Measurements from ENCODE around the gene SUFU. TPM values are rescaled to one million over a fixed set of nuclear protein-coding genes. Genes with fewer than 3 reads are reported as not detected.
"Not testable (repeated sequence)": the region's sequence is repeated elsewhere in the genome, so short reads cannot be mapped to it uniquely, and the experiment has no call there.

The SUFU gene
- total RNA-seq = 7.4 TPM

DNA sequence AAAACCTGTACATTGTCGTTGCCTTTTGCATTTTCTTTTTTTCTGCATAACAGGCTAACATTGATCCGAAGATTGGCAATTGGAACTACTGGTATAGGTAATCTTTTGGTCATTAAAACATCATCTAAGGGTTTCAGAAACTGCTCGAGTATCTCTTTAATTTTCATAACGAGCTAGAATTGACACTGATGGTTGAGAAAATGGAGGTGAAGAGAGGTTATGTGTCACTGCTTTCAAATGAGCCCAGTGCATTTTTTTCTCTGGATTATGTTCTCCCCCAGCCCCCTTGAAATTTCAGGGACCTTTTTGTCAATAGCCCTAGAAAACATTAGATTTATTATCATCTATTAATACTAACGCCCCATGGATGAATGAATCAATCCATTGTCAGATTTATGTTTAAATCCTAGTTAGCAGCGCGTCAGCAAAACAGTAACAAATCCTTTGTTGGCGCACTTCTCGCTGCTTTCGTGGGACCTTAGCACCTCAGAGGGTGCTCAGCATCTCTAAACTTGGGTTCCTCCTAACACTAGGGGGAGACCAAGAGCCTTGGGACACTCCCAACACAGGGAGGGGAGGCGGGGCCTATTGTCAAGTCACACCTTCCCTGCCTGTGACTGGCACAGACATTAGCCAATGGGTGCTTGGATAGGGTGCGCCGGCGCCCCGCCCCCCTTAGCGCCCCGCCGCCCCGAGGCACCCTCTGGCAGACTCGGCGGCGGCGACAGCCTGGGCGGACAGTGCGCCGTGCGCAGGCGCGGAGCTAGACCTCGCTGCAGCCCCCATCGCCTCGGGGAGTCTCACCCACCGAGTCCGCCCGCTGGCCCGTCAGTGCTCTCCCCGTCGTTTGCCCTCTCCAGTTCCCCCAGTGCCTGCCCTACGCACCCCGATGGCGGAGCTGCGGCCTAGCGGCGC is at the start of gene SUFU:
Gene SUFU (plus strand): TSS at position 709 of the 915 bp plus-strand sequence. CDS start 181 bp downstream, at position 890.
- peak; percentile 98 for DNase-seq

DNA sequence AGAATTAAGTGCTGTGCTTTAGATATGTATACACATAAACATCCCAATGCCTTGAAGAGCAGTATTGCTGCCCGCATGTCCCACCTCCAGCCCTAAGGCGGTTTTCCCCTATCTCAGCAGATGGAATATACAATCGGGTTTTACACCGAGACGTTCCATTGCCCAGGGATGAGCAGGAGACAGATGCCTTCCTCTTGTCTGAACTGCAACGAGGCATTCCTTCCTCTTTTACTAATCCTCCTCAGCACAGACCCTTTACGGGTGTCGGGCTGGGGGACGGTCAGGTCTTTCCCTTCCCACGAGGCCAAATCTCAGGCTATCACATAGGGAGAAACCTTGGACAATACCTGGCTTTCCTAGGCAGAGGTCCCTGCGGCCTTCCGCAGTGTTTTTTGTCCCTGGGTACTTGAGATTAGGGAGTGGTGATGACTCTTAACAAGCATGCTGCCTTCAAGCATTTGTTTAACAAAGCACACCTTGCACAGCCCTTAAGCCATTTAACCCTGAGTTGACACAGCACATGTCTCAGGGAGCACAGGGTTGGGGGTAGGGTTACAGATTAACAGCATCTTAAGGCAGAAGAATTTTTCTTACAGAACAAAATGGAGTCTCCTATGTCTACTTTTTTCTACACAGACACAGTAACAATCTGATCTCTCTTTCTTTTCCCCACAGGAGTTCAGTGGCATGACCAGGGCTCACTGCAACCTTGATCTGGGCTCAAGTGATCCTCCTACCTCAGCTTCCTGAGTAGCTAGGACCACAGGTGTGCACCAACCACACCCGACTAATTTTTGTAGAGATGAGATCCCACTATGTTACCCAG is 48.9 kb upstream of the SUFU start:
- DNase-seq = not testable (repeated sequence)

DNA sequence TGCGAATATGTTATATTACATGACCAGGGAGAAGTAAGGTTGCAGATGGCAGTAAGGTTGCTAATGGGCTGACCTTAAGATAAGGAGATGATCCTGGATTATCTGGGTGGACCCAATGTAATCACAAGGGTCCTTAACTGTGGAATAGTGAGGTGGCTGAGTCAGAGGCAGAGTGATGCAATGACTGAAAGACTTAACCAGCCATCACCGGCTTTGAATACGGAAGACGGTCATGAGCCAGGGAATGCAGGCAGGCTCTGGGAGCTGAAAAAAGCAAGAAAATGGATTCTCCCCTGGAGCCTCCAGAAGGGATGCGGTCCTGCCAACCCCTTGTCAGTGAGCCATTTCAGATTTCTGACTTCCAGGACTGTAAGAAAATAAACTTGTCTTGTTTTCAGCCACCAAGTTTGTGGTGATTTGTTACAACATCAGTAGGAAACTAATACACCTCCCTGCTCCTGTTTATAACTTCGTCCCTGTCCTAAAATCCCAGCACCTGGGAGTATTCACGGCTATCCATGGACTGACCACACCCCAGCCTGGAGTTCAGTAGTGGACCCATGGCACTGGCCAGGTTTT is 47.8 kb upstream of the SUFU start:
- DNase-seq = no peak

DNA sequence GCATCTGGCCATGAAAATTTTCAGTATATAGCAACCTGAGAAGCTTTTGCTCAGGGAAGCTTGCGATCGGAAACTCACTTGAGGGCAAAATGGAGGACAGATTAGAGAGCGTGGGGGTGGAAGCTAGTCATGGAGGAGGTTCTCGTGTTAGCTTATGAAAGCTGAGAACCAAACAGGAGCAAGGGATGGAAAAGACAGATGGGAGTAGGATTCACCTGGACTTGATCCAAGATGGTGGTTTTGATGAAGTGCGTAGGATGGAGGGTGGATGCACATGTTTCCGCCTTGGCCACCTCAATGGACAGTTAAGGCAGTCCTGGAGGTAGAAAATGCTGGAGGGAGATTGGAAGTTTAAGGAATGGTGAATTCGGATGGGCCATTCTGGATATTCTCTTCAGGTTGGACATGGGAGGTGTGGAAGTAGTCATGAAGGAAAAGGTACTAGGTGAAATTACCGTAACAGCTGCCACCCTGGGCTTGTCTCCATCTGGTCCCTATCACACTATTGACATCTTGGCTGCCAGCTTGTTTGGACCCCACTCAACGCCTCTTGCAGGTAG is 46.1 kb upstream of the SUFU start:
- DNase-seq = no peak

DNA sequence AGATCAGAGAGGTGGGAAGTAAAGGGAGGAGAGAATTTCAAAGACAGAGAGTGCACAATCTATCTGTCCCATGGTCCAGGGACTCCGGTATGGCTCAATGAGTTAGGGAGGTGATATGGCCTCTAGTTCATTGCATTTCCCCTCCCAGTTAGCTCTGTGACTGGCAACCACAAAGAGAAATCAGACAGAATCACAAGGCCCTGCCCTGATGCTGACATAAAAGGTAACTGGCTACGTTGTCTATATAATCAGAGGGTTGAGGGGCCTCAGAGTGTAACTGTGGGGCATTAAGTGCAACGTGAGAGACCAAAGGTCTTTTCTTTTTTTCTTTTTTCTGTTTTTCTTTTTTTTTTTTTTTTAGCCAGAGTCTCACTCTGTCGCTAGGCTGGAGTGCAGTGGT is 45.1 kb upstream of the SUFU start:
- no peak for DNase-seq

DNA sequence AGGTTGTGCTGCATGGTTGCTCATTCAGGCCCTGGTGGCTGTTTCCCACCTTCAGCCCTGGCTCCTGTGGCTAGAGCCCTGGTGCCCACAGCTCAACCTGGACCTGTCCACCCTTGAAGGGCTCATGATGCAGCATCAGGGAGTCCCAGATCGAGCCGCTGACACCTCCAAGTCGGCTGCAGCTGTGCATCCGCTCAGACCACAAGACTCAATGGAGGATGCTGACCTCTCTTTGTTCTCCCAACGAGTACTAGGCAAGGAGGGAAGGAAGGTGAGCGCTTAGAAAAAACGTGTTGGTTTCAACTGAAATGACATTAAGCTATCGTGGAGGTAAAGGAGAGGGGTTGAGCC is 43.0 kb upstream of the SUFU start:
- no peak for DNase-seq

DNA sequence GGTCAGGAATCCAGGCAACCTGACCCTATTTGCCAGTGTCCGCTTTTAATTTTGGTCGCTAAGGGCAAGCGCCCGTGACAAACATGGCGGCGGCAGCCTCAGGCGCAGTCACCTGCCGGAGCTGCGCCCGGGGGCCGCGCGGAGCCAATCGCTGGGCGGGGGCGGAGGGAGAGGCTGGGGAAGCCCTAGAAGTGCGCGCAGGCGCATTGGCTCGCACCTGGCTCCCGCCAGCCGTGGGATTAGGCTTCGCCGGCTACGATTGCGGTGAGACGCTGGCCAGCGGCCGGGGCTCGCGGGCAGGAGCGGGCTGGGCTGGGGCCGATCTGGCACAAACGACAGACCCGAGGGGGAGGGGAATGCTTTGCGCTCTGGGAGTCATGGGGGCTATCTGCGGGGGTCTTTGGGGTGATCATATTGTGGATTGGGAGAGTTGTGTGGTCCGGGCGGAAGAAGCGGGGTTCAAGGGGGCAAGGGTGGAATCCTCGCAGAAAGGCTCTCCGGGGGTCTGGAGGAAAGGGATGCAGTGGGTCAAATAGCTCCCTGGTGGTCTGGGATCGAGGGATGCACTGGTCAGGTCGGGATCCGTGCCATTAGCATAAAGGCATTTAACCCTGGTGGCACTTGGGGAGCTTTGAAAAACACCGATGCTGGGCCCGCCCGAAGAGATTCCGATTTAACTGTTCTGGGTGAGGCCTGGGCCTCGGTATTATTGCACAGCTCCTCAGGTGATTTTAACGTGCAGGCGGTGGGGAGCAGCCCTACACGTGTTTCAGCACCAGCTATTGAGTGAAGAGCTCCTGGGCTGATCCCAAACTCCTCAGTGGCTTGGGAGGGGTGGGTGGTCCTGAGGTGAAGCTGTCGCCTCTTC is 42.4 kb upstream of the SUFU start:
- peak; percentile 30 for DNase-seq

DNA sequence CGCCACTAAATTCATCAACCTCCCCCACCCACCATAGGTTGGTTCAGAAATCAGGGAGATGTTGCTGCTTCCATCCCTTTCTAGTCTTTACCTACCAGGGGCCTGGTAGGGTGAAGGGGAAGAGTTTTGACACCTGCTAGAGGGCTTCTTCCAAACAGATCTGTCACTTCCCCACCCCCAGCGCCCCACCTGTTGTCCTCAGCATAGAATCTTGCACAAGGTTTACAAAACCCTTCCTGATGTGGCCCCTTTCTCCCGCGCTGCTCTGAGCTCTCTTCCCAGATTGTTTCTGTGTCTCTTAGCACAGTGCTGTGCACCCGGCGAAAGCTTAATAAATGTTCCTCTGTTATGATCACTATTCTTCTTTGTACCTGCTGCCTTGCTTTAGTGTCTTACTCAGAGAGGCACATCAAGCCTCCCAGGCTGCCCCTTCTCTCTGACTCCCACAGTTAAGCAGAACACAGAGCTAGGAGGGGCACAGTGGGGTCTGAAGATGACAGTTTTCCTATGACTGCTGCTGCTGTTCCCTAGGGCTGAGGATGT is 41.2 kb upstream of the SUFU start:
- no peak for DNase-seq

DNA sequence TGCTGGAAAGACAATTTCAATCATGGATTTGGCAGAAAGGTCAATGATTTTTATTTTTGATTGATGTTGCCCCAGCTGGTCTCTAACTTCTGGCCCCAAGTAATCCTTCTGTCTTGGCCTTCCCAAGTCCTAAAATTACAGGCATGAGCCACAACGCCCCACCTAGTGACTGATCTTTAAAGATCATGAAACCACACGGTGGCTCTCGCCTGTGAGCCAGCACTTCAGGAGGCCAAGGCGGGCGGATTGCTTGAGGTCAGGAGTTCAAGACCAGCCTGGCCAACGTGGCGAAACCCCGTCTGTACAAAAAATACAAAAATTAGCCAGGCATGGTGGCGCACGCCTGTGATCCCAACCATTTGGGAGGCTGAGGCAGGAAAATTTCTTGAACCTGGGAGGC is 39.8 kb upstream of the SUFU start:
- DNase-seq = no peak

DNA sequence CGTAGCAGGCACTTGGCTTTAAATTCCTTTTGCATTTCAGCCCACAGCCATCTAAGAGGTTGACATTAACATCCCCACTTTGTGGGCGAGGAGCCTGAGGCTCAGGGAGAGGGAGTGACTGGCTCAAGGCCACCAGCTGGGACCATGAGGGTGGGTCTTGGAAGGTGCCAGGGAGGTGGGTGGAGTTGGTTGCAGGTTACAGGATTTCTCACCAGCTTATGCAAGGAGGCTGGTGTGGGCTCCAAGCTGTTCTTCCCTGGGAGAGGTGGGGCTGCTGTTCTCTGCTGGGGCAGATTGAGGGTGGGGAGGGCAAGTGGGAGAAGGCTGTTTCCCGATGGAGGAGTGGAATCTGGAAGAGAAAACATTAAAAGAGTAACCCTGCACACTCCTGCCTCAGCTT is 38.3 kb upstream of the SUFU start:
- no peak for DNase-seq

DNA sequence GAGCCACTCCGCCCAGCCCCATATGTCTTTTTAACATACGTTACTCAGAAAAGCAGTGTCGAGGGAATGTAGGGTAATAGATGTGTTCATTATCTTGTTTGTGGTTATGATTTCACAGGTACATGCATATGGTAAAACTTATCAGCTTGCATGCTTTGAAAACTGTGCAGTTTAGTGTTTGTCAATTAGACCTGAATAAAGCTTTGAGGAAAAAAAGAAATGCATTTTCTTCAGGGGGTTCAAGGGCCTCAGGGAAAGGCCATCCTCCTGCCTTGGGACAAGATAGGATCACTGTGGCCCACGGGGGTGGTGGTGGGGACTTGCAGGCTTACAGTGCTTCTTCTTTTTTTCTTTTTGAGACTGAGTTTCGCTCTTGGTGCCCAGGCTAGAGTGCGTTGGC is 36.5 kb upstream of the SUFU start:
- DNase-seq = no peak

DNA sequence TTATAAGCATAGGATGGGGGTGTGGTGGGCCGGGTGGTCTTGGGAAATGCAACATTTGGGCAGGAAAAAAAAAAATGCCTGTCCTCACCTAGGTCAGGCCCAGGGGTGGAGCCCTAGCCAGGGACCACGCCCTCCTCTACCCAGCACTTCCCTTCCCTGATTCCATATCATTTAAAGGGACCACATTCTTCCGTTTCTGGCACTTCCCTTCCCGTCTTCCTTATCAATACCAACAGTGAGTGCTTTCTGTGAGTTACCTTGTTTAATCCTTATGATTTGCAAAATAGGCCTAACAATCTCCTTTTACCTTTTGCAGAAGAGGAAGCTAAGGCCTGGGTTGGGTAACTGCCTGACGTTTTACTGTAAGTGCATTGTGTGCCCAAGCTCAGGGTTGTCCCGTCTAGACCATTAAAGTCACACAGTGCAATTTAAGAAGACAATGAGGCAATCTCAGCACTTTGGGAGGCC is 35.8 kb upstream of the SUFU start:
- no peak for DNase-seq

DNA sequence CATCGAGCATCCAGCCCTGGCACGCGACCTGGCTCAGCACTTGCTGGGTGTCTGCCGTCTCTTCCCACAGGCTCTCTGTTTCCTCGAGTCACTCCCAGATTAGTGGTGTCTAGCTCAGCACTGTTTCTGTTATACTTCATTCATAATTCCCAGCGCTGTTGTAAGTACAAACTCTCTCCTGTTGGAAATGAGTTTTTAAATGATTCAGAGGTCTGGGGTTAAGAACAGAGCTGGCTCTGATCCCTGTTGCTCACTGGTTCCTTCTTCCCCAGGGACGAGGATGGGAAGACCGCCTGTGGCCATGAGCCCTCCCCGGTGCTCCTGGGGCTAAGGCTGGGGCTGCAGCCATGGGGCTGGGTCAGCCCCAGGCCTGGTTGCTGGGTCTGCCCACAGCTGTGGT is 35.1 kb upstream of the SUFU start:
- DNase-seq = no peak

DNA sequence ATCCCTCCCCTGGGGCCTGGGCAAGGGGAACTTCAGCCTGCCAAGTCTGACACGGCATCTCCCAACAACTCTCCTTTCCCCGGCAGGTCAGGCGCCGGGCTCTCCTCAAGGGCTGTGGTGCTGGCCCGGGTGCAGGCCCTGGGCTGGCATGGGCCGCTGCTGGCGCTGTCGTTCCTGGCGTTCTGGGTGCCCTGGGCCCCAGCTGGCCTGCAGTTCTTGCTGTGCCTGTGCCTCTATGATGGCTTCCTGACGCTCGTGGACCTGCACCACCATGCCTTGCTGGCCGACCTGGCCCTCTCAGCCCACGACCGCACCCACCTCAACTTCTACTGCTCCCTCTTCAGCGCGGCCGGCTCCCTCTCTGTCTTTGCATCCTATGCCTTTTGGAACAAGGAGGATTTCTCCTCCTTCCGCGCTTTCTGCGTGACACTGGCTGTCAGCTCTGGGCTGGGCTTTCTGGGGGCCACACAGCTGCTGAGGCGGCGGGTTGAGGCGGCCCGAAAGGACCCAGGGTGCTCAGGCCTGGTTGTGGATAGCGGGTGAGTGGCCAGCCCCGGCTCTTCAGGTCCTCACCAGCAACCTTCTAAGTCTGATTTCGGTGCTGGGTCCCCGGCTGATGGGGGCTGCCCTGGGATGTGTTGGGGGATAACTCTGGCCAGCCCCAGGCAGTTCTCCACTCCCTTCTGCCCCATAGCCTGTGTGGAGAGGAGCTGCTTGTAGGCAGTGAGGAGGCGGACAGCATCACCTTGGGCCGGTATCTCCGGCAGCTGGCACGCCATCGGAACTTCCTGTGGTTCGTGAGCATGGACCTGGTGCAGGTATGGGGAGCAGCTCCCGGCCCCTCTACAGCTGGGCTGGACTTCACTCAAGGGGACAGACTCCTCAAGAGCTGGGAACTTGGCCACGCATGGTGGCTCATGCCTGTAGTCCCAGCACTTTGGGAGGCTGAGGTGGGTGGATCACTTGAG is 32.9 kb upstream of the SUFU start:
- no peak for DNase-seq

DNA sequence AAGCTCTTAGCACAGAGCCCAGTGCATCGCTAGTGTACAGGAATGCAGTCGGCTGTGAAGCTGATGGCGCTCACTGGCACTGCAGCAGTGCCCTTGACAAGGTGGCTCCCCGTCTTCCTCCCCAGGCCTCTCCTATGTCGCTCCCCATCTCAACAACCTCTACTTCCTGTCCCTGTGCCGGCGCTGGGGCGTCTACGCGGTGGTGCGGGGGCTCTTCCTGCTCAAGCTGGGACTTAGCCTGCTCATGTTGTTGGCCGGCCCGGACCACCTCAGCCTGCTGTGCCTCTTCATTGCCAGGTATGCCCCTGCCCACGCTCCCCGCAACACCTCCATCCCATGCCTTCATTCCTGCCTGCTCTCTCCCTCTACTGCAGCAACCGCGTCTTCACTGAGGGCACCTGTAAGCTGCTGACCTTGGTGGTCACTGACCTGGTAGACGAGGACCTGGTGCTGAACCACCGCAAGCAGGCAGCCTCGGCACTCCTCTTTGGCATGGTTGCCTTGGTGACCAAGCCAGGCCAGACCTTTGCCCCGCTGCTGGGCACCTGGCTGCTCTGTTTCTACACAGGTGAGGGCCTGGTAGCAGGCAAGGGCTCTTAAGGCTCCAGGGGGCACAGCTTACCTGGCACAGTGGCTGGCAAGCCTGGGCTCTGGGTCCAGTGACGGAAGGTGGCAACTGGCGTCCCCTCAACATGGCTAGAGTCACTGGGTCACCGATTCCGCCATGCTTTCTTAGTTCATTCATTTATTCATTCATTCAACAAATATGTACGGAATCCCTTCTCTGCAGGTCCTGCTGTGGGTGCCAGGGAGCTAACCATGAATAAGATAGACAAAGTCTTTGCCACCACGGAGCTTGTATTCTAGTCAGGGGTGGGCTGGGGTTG is 30.1 kb upstream of the SUFU start:
- no peak for DNase-seq

DNA sequence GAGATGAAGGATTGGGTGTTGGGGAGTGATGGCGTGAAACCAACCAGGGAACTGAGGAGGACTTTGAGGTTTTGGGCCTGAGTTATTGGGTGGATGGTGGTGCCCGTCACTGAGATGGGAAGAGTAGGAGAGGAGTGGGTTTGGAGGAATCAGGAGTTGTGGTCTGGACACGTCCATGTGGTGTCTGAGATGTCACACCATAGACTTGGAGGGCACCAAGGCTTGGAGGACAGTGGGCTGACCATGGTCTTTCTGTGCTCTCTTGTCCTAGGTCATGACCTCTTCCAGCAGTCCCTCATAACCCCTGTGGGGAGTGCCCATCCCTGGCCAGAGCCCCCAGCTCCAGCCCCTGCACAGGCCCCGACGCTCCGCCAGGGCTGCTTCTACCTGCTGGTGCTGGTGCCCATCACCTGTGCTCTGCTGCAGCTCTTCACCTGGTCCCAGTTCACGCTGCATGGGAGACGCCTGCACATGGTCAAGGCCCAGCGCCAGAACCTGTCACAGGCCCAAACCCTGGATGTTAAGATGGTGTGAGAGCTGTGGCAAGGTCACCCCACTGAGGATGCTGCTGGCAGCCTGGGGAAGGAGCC is 28.2 kb upstream of the SUFU start:
- no peak for DNase-seq

DNA sequence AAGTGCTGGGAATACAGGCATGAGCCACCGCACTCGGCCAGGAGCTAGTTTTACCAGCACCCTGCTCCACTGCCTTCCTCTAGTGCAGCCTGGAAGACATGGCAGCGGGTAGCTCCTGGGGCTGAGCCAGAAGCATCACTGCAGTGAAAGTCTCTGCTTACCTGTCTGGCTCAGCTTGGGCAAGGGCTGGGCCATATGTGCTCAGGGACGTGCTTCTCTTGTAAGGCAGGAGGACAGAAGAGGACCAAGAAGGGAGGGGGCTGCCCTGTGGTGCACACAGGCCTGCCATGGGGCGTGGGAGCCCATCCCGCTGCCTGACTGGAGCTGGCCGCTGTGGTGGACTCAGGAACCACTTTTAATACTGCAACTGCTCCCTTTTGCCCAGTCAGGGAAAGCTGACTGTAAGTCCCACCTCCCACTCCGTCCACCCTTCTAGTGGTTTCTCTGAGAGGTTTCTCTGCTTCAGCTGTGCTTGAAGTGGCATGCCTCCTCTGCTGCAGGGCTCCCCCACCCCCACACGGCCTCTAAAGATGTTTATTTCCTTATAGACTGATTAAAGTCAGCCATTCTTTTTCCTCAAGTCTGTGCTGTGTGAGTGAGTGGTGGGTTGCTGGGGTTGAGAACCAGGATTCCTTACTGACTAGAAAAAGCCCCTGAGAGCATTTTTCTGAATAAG is 27.2 kb upstream of the SUFU start:
- no peak for DNase-seq

DNA sequence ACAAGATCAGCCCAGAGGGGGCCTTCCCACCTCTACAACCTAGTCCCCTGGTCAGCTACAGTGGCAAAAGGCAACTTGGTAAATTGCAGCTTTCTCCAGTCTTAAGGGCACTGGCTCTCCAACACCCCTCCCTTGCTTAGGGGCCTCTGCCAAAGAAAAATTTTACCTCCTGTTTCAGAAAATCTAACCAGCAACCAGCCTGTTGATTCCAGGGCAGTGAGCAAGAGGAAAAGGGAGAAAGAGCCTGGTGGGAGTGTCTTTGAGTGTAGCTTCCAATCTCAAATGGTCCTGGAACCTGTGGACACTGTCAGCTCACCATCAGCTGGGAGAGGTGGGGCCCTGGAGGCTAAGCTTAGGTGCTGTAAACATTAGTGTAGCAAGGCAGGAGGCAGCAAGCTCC is 24.1 kb upstream of the SUFU start:
- DNase-seq = no peak

Measured in skin of body (tissue), 2 donors.